ENCODE data around the gene RFX2.
"Not testable (repeated sequence)": the region's sequence is repeated elsewhere in the genome, so short reads cannot be mapped to it uniquely, and the experiment has no call there.

The RFX2 gene

DNA sequence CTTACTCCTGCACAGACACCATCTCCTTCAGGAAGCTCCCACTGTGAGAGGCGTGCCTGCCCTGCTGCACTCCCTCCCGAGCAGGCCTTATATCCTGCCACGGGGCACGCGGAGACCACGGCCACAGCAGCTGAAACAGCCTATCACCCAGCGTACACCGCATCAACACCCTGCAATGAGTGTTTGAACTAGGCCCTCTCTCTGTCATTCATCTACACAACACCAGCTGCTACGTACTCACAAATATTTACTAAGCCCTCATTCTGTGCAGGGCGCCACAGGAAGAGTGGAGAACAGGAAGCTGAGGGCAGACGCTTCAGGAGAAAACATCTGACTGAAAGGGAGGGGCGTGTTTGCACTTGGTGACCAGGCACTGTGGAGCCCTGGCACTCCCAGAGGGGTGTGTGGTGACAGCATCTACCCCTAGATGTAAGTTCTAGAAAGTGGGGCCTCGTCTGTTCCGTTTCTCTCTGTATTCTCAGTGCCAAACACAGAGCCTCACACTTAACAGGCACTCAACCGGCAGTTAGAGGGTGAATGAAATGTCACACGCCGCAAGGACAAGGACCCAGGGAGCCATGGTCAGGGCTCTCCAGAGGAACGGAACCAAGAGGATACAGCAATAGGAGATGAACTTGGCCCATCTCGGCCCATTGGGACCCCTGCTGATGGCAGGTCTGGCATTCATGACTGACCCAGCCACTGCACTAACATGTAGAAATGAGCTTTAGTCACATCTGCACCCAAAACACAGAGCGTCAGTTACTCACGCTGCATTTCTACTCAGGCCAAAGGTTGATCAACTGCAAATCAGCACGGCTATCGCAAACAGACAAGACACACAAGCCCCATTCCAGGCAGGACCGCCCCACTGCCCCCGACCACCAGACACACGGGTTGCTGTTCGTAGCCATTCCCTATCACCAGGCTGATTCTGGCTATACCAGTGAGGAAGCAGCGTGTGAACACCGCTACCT is 148.0 kb downstream of the RFX2 start:
- H3K9me2 ChIP-seq (replicated peaks; ENCODE audit: insufficient read depth, low read length), result no peaks in the 10 kb centered on the region
- no peak overlapping the region for H2AFZ ChIP-seq (ENCODE audit: low read depth, low read length, severe bottlenecking)
- TF ChIP-seq CTCF (IDR thresholded peaks at IDR 0.05; ENCODE audit: insufficient read depth, low read length, poor library complexity, severe bottlenecking) (no peak), EZH2phosphoT487 (conservative IDR thresholded peaks at IDR 0.05; ENCODE audit: low read length) (no peak)
- H3K9me3 ChIP-seq (ENCODE audit: insufficient read depth, low read length), result no peaks in the 10 kb centered on the region
- no peak overlapping the region for H3K4me2 ChIP-seq (ENCODE audit: low read depth, low read length, poor library complexity, severe bottlenecking)
- H4K20me1 ChIP-seq (ENCODE audit: low read depth, low read length), result peaks cover 27% of the 10 kb centered on the region
- no peaks in the 10 kb centered on the region for H3K36me3 ChIP-seq (ENCODE audit: low read length)
- no peaks in the 10 kb centered on the region for H3K27me3 ChIP-seq (ENCODE audit: low read length)
- H3F3A ChIP-seq (ENCODE audit: insufficient read depth), result no peaks in the 10 kb centered on the region
- H3K4me3 ChIP-seq (ENCODE audit: insufficient read depth, low read length, poor library complexity, severe bottlenecking), result no peak overlapping the region
- H3K27ac ChIP-seq (ENCODE audit: low read depth, low read length), result no peak overlapping the region
- H3K9ac ChIP-seq (ENCODE audit: low read length), result no peak overlapping the region
- peaks cover 99% of the 10 kb centered on the region for H3K79me2 ChIP-seq (ENCODE audit: insufficient read depth, low read length)

DNA sequence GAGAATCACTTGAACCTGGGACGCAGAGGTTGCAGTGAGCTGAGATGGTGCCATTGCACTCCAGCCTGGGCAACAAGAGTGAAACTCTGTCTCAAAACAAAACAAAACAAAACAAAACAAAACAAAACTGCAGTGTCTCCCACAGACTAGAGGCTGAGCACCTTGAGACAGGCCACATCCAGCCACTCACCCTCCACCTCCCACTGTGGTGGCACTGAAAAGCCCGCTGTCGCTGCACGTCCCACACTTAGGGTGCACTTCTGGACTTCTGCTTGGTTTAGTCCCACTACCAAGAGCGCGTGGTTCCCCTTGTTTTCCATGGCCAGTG is 148.7 kb downstream of the RFX2 start:
- not testable (repeated sequence) for H3K9ac ChIP-seq (ENCODE audit: low read length); H3K9me3 ChIP-seq (ENCODE audit: insufficient read depth, low read length); H3K4me2 ChIP-seq (ENCODE audit: low read depth, low read length, poor library complexity, severe bottlenecking); H3K36me3 ChIP-seq (ENCODE audit: low read length); H3K4me3 ChIP-seq (ENCODE audit: insufficient read depth, low read length, poor library complexity, severe bottlenecking); H3F3A ChIP-seq (ENCODE audit: insufficient read depth); H3K9me2 ChIP-seq (replicated peaks; ENCODE audit: insufficient read depth, low read length); H3K27ac ChIP-seq (ENCODE audit: low read depth, low read length); H2AFZ ChIP-seq (ENCODE audit: low read depth, low read length, severe bottlenecking); H3K27me3 ChIP-seq (ENCODE audit: low read length)
- Histone ChIP-seq H3K79me2 (ENCODE audit: insufficient read depth, low read length) (peaks cover 99% of the 10 kb centered on the region), H4K20me1 (ENCODE audit: low read depth, low read length) (peaks cover 22% of the 10 kb centered on the region)

DNA sequence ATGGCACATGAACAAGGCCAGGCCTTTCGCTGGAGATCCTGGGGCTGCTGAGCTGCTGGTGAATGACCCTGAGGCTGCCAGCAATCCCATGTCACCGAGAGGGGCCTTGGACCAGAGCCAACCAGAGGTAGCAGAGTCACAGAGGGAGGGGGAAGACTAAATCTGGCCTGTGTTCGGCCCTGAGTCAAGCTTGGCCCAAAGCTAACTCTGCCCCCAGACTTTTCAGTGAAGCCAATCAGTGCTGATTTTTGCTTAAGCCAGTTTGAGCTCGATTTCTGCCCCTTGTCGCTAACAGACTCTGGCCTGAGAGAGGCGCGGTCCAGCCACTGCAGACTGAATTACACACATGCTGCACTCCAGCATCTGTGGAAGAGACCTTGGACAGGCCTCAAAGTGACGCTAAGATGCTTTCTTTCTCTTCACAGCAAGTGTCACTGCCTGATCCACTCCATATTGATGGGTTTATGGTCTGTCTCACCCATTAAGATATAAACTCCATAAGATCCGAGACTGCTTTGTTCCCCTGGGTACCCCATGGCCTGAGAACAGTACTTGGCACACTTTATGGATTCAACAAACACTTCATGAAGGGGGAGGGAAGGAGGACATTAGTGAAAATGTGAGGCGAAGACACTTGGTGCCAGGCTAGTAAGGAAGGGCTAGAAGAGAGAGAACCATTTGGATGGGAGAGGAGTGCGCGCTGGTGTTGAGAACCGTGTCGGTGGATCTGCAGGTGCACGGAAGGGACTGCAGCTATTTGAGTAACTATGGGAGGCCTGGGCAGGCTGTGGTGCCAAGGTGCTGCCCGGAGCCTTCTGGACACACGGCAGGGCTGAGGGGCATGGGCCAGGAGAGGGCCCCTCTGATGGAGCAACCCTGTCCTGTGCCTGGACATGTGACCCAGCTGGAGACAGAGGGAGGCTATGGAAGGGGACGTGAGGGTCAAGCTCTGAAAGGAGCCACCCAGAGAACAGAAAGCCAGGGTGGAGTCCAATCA is 150.0 kb downstream of the RFX2 start:
- Histone ChIP-seq H3K27ac (ENCODE audit: low read depth, low read length) (no peak overlapping the region), H3K9ac (ENCODE audit: low read length) (no peak overlapping the region), H3K9me3 (ENCODE audit: insufficient read depth, low read length) (no peaks in the 10 kb centered on the region), H3K4me3 (ENCODE audit: insufficient read depth, low read length, poor library complexity, severe bottlenecking) (no peak overlapping the region), H3K36me3 (ENCODE audit: low read length) (no peaks in the 10 kb centered on the region), H3F3A (ENCODE audit: insufficient read depth) (no peaks in the 10 kb centered on the region), H3K9me2 (replicated peaks; ENCODE audit: insufficient read depth, low read length) (no peaks in the 10 kb centered on the region), H3K27me3 (ENCODE audit: low read length) (no peaks in the 10 kb centered on the region), H4K20me1 (ENCODE audit: low read depth, low read length) (peaks cover 16% of the 10 kb centered on the region), H3K79me2 (ENCODE audit: insufficient read depth, low read length) (peaks cover 99% of the 10 kb centered on the region), H2AFZ (ENCODE audit: low read depth, low read length, severe bottlenecking) (no peak overlapping the region), H3K4me2 (ENCODE audit: low read depth, low read length, poor library complexity, severe bottlenecking) (no peak overlapping the region)
- TF ChIP-seq CTCF (IDR thresholded peaks at IDR 0.05; ENCODE audit: insufficient read depth, low read length, poor library complexity, severe bottlenecking) (no peak), EZH2phosphoT487 (conservative IDR thresholded peaks at IDR 0.05; ENCODE audit: low read length) (no peak)
